Hepatocyte (in vitro differentiated cells): ENCODE measurements around the gene LDLRAP1.

Experiments
- CTCF ChIP-seq: fragments of 200-600 bp; sonication (generic); IDR thresholded peaks from 2 replicates; pipeline ENCODE4 v1.5.1; 2016; ENCODE audit warnings: antibody characterized with exemption, mild to moderate bottlenecking; ENCODE audit not compliant: poor library complexity
- EZH2 ChIP-seq: fragments of 200-600 bp; sonication (generic); IDR thresholded peaks from 2 replicates; pipeline ENCODE4 v1.6.1; 2016; ENCODE audit warnings: antibody characterized with exemption, mild to moderate bottlenecking, borderline replicate concordance

- TF ChIP-seq CTCF (no peak), EZH2 (no peak)
These were observed 28.4 kb upstream of the LDLRAP1 start for GRCh38 chr1:25515033-25515432.
